Bone marrow (tissue), 2 donors: ENCODE measurements around the gene TTBK1.

ENCODE experiments used
- DNase-seq, 2 donors: peaks; one replicate each; lab custom pipeline; 2025; lab: John Stamatoyannopoulos, UW

Gene TTBK1

DNA sequence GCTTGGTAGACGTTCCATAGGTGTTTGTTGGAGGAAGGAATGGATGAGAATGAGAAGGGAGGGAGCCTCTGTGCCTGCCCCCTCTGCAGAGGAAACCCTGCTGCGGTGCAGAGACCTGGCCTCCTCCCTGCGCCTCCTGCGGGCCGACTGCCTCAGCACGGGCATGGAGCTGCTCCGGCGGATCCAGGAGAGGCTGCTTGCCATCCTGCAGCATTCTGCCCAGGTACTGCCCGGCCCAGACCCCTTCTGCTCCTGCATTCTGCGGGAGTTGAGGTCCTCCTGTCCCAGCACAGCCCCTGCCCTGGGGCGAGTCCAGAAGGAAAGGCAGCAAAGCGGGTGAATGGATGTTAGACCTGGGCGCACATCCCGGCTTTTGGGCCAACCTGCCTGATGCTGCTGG, 20.1 kb upstream of the TTBK1 start:
- no peak for DNase-seq

DNA sequence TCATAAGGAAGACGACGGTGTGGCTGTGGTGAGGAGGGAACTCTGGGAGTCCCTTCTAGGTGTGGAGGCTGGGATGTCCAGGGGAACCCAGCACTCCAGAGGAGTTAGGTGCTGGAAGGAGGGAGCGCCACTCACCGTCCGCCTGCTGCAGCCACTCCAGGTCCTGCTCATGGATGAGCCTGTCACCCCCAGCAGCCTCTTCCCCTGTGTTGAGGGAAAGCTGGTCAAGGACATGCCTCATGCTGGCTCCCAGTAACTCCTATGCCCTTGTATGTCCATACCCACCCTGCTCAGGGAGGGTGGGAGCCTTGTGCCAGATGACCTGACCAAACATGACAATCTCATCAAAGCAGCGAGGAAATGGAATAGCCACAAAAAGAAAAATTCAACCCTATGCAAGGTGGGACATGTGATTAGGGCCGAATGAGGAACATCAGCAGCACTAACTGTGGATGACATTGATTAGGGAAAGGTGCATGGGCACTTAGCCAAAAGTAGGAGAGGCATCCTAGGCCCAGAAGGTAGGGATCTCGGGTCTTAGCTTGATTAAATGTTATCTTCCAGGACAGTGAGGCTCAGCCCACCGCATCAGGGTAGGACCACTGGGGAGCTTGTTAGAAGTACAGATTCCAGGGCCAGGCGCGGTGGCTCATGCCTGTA, 17.0 kb upstream of the TTBK1 start:
- no peak for DNase-seq

DNA sequence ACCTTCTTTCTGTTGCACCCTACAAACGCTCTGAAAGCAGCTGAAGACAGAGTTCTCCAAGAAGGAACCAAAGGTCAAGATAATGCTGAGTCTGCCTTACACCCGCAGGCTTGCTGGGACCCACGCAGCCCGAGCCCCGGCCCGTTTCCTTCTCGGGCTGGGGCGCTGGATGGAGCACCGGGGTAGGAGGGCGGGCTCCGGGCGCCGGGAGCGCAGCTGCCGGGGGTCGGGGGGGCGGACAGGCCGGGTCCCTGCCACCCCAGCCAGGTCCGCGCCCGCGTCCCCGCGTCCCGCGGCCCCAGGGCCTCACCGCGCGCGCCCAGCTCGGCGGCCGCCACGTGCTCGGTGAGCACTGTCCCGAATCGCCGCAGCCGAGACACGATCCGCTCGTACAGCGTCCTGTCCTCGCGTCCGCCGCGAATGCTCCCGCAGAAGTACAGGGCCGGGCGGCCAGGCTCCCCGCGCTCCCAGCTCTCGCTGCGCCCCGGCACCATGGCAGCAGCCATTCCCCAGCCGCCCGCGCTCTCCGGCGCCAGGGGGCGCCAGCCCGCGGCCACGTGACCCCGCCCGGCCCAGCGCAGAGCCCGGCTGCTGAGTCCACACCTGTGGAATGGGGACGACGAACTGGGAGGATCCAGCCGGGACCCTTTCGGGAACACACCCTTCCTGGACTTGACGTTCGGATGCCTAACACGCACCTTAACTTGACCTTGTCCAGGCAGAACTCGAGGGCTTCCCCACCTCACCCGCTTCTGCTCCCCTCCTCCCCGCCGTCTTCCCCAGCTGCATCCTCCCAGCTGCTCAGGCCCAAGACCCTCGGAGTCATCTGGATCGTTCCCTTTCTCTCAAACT, 14.1 kb upstream of the TTBK1 start, which contains the start of gene DNPH1:
TSS of gene DNPH1 (minus strand) at position 531 of the 852 bp plus-strand sequence. CDS start at position 506, 25 bp downstream.
- peak in 1 of 2 donors; percentile 46 for DNase-seq

DNA sequence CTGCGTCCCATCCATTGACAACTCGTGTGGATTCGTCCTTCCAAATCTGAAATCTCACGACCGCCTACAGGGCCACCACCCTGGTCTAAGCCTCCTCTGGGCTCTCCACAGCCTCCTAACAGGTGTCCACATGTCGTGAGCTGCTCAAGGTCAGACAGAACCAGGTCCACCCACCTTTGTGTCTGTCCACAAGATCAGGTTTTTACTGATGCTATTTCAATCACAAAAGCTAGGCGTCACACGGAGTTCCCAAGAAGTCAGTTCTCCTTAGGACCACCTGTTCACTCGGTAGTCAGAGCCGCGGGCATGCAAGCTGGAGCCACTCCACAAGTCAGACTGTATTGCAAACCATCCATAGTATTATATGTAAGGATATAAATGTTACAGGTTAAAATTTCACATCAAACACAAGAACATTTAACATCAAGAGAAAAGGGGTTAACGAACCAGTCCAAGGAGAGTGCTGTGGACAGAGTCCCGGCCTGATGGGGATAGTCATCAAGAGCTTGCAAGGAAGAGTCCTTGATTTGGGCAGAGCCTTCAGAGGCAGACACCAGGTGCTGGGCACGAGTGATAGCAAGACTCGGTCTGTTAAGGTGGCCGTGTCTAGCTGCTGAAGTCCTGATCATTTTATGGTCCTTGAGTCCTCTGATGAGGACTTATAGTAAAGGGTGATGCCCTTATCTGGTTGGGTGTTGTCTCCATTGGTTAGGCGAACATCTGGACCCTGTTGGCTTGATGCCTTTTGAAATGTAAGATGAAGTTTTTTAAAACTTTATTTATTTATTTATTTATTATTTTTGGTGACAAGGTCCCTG, 13.3 kb upstream of the TTBK1 start:
- no peak for DNase-seq

DNA sequence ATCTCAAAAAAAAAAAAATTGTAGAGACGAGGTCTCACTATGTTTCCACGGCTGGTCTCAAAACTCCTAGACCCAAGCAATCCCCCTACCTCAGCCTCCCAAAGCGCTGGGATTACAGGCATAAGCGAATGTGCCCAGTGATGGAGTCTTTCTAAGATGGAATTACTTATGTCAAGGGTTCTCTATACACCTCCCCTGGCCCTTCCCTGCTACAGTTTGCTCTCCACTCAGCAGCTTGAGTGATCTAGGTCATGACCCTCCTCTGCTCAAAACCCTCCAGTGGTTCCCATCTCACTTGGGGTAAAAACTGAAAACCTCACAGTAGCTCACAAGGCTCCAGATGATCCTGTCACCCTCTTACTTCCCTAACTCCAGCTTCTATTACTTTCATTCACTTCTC, 12.2 kb upstream of the TTBK1 start:
- no peak for DNase-seq

DNA sequence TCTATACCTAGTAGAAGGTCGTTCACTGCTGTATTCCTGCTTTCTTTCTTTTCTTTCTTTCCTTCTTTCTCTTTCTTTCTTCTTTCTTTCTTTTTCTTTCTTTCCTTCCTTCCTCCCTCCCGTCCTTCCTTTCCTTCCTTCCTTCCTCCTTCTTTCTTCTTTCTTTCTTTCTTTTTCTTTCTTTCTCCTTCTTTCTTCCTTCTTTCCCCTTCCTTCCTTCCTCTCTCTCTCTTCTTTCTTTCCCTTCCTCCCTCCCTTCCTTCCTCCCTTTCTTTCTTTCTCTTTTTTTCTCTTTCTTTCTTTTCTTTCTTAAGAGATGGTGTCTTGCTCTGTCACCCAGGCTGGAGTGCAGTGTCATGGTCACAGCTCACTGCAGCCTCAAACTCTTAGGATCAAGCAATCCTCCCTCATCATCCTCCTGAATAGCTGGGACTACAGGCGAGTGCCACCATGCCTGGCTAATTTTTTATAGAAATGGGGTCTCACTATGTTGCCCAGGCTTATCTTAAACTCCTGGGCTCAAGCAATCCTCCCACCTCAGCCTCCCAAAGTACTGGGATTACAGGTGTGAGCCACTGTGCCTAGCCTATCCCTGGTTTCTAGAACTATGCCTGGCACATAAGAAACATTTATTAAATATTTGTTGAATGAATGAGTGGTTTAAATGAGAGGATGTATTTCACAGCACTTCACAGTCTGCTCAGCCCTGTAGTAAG, 11.4 kb upstream of the TTBK1 start:
- no peak for DNase-seq

DNA sequence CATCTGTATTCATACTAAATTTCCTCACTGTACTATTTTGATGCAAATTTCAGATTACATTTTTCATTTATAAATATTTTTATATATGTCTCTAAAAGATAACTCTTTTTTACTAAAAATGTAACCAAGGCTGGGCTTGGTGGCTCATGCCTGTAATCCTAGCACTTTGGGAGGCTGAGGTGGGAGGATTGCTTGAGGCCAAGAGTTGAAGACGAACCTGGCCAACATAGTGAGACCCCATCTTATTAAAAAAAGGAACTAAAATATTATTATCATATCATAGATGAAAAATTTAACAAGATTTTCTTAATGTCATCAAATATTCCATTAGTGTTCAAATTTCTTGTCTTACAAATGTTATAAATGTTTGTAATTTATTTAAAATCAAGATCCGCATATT, 7.4 kb upstream of the TTBK1 start:
- no peak for DNase-seq

DNA sequence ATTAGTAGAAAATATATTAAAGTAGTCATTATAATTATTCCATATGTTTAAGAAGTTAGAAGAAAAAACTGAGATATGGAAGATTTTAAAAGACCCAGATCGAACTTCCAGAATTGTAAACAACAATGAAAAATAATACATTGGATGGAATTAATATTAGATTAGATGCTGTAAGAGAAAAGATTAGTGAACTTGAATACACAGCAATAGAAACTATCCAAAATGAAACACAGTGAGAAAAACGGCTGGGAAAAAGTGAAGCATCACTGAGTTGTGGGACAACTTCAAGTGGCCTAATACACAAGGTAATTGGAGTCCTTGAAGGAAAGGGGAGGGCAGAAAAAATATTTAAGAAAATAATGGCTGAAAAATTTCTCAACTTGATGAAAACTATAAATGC, 4.2 kb upstream of the TTBK1 start:
- DNase-seq = no peak

DNA sequence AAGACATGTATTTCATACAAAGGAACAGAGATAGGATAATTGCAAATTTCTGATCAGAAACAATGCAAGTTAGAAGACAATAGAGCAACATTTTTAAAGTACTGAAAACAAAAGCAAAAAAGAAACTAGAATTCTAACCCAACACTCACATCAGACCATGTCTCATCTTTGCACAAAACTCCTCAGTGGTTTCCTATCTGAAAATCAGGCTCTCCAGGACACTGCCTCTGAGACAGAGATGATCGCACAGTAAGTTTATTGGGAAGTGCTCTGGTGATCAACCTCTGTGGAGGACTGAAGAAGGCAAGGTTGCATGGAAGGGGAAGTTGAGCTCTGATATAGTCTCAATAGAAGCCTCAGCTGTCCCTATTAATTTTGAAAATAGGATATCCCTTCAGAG, 2.3 kb upstream of the TTBK1 start:
- DNase-seq = no peak

DNA sequence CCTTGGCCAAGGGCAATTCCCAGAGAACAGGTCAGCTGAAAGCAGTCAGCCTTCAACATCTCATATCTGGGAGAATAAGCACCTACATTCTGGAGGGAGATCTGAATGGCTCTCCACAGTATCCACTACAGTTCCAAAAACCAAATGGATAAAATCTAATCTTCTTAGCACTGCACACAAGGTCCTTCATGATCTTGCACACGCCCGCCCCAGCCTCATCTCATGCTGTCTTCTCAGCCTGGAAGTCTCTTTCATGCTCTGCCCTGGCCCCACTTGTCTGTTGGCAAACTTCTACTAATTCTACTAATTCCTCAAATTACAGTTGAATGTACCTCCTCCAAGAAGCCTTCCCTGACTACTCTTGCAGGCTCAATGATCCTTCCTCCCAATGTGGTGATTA, 1.8 kb upstream of the TTBK1 start:
- no peak for DNase-seq

DNA sequence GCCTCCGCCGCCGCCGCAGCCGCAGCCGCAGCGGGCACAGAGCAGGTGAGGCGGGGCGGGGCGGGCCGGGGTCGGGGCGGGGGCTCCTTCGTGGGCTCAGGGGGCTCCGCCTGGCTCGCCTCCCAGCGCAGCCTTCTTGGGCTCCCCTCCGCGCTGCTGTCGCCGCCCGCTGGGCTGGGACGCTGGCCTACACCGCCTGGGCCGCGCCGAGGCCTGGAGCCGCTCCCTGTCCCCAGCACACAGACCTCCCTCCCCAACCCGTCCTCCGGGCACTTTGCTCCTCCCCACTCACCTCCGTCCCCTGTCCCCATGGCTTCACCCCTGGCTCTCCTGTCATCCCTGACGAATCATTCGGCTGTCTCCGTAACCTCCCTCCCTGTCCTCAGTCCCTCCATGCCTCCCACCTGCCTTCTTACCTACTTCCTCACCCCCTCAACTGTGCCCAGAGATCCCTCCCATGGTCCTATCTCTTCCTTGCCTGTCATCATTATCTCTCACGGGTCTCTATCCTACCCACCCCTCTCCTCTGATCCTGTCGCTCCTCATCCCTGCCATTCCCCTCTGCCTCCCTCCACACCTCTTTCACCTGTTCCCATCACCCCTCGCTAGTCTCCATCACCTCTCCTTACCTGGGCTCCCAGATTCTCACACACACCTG, 512 bp downstream of the TTBK1 start:
- no peak for DNase-seq

DNA sequence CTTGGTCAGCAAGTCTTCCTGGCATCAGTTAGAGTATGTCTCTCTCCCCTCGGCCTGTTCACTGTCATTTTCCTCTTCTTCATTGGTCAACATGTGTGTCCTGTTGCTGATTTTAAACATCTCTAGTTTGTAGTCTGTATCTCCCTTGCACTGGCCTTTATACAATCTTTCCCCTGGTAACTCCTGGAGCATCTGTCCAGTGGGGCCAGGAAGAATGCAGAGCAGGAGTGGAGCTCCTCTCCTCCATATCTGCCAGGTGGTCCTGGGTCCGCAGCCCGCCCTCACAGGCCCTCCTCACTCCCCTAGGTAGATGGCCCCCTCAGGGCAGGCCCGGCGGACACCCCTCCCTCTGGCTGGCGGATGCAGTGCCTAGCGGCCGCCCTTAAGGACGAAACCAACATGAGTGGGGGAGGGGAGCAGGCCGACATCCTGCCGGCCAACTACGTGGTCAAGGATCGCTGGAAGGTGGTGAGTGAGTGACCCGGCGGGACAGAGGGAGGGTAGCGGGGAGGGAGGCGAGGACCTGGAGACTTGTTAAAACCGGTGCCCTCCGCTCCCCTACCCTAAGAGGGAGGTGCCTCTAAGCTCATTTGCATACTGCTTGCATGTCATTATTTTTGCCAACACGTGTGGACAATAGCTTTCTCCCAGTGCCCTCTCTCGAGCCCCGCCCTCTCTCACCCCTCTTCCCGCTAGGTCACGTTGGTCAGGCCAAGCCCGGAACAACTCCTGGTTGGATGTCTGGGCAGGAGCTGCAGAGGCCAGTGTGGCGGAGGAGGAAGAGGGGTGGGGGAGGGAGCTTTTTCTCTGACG, 3.2 kb downstream of the TTBK1 start:
- DNase-seq = no peak

DNA sequence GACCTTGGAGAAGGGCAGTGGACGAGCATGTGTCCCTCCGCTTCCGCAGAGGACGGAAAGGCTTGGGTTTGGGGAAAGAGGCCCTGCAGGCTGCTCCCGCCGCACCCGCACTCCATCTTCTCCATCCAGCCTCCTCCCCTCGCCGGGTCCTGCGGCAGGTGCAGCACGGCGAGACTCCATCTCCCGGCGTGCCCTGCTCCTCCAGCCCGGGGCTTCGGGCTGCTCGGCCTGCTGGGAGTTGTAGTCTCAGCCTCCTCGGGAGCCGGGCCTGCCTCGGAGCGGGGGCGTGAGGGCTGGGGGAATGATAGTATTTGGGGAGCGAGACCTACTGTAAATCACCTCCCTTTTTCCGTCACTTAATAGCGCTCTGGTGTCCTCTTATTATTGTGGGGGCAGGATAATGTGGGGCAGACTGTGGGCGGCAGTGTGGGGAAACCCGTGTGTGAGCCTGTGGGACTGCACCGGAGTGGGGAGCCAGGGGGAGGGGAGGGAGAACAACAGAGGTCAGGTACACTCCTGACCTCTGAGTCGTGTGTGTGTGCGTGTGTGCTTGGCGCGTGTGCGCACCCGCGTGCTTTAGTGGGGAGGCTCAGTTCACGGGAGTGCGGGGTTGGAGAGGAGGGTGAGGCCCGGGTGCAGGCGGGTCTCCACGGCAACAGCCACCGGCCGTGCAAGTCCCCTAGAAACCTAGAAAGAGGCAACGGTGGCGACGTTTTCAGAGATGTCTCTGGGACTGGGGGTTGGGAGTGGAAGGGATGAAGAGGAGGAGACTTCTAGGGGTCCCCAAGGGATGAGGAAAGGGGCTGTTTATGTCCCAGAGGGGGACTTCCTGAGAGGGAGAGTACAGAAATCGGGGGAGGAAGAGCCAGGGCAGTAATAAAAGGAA, 4.1 kb downstream of the TTBK1 start:
- peak in 1 of 2 donors; percentile 28 for DNase-seq

DNA sequence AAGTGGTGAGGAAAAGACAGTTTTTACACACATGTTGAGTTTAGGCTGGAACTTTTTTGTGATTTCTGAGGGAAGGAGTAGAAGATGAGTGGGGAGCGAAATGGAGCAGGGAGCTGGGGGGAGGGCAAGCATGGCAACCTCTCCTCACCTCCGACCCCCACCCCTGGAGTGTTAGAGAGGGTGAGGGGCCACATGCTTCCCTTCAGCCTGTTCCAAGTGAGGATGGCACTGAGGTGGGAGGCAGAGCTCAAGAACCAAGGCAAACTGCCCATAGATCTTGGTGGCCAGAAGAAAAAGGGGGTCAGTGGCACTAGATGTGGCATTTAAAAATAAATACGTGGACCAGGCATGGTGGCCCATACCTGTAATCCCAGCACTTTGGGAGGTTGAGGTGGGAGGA, 4.8 kb downstream of the TTBK1 start:
- no peak for DNase-seq

DNA sequence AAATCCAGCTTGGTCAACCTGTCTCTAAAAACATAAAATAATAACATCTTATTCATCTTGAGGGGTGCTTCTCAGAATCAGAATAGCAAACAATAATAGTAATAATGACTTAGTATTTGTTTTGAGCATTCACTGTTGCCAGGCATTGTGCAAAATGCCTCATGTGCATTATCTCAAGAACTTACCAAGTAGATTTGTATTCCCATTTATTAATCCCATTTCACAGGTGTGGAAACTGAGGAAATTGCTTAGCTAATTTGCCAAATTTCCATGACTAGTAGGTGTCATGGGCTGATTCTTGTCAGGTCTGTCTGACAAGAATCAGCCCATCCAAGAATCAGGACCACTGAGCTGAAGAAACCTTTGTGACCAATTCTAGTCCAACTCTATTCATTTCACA, 5.5 kb downstream of the TTBK1 start:
- no peak for DNase-seq

DNA sequence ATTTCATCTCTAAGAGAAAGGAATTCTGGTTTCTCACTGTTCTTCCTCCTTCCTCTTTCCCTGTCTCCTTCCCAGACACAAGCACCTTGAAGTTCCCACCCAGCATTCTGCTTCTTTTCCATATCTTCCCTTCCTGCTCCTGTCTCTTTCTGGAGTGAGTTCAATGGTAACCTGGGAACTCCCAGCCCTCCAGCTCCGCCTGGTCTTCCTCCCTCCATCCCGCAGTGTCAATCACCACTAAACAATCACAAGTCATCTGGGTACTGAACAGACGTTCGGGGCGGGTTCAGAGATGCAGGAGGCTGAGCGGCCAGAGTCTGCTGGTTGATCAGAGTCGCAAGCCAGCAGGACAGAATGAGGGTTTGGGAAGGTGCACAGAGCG, 7.7 kb downstream of the TTBK1 start:
- DNase-seq = no peak

DNA sequence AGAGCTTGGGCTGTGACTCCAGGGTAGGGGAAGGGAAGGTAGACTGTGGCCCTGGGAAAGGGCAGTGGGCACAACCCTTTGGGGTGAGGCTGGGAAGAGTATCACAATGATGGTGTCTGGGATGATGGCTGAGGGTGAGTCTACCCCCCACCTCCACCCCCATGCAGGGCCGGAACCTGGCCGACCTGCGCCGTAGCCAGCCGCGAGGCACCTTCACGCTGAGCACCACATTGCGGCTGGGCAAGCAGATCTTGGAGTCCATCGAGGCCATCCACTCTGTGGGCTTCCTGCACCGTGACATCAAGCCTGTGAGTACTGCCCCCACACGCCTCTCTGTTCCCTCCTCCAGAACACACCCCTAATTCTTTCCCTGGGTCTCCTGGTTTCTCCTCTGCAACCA, 10.1 kb downstream of the TTBK1 start:
- DNase-seq = no peak

DNA sequence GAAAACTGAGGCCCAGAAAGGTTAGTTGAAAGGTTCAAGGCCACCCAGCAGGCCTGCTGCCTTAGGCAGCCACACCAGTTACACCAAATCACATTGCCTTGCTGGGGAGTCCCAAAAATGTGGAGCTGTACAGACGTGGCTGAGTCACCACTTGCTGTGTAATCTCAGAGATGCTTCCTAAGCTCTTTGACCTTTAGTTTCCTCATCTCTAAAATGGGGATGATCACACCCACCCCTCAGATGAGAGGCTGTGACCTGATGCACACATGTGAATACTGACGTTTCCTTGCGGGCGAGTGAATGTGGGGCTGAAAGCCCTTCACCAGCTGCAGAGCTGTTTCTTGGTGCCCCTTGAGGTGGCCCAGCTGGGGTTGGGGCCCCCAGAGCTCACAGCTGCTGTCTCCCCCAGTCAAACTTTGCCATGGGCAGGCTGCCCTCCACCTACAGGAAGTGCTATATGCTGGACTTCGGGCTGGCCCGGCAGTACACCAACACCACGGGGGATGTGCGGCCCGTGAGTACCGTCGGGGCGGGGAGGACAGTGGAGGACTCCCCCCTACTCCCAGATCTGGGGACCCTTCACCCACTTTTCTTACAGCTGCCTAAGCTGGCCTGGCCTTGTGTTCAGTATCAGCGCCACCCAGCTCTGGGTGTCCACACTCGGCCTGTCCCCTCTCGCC, 11.0 kb downstream of the TTBK1 start:
- DNase-seq = no peak

DNA sequence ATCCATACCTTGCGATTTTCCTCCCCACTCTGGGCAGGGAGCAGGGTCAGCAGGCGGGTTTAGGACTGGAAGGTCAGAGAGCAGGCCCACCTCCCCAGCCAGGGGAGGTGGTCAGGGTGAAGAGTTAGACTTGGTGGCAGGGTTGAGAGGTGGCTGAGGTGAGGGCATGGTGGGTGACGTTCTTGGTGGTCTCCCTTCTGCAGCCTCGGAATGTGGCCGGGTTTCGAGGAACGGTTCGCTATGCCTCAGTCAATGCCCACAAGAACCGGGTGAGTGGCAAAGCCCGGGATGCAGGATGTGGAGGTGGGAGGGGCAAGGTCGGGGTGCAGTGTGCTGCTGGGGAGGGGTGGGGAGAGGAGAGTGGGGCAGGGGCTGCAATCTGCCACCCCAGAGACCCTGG, 11.6 kb downstream of the TTBK1 start:
- no peak for DNase-seq
